Measurements from ENCODE around the gene GPC6. TPM values are rescaled to one million over a fixed set of nuclear protein-coding genes. Genes with fewer than 3 reads are reported as not detected.

Gene GPC6
- polyA plus RNA-seq, 2 of the 4 experiments (the other 2 are of a cell fraction), result 8.0 to 14.4 TPM

GRCh38 chr13:94246495-94246894 lies 1019.9 kb downstream of the GPC6 start:
- no peak for ATAC-seq
- FAIRE-seq, result no peak
- H3K4me3 ChIP-seq, result no peak overlapping the region
- POLR2A ChIA-PET, result no interaction called here
- H3K4me2 ChIP-seq, result no peak overlapping the region
- 0% methylated on average over 1 of the region's 1 CpG for WGBS (ENCODE audit: missing lambda C conversion rate)
- peaks cover 8% of the 10 kb centered on the region; the same call in 1 of the 3 replicates for H3K9me3 ChIP-seq
- H3K4me1 ChIP-seq, result no peaks in the 10 kb centered on the region
- no peak for DNase-seq (ENCODE audit: low read depth in 1 of 2, low spot score in 1 of 2)
- TF ChIP-seq ESRRA (IDR thresholded peaks at IDR 0.05; ENCODE audit: borderline replicate concordance, low read length) (no peak), JUN (IDR thresholded peaks at IDR 0.05) (no peak), NFE2L2 (conservative IDR thresholded peaks at IDR 0.05; ENCODE audit: low read length) (no peak), CEBPB (IDR thresholded peaks at IDR 0.05) (no peak), ATOH8 (CRISPR knock-in tag; IDR thresholded peaks at IDR 0.05; ENCODE audit: low read depth) (no peak)
- CTCF ChIA-PET, result no interaction called here
- H3K27ac ChIP-seq, result no peak overlapping the region

DNA sequence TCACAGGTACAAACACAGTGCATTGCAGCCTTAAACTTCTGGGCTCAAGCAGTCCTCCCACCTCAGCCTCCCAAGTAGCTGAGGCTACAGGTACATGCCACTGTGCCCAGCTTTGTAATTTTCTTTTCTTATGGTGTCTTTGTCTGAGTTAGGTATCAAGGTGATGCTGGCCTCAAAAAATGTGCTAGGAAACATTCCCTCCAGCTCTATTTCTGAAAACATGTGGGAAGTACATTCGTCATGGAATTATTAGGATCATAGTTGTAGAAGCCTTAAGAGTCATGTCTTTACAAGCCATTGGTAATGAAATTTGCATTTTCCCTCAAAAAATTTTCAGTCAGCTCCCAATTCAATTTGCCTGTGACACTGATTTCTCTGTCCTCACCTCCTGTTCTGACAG lies 1021.3 kb downstream of the GPC6 start:
- ChIA-PET POLR2A (no interaction called here), CTCF (no interaction called here)
- no peak overlapping the region for H3K27ac ChIP-seq
- peaks cover 8% of the 10 kb centered on the region; the same call in 1 of the 3 replicates for H3K9me3 ChIP-seq
- 75% methylated on average over 1 of the region's 1 CpG for WGBS (ENCODE audit: missing lambda C conversion rate)
- TF ChIP-seq ZFP36 (IDR thresholded peaks at IDR 0.05; ENCODE audit: borderline replicate concordance, partially characterized antibody) (no peak), CHD4 (IDR thresholded peaks at IDR 0.05; ENCODE audit: borderline replicate concordance) (no peak), KDM1A (IDR thresholded peaks at IDR 0.05; ENCODE audit: low read depth) (no peak), MAZ (IDR thresholded peaks at IDR 0.05; ENCODE audit: borderline replicate concordance, low read depth, low read length) (no peak), ZC3H11A (IDR thresholded peaks at IDR 0.05) (no peak), JUNB (IDR thresholded peaks at IDR 0.05) (no peak), ESRRA (IDR thresholded peaks at IDR 0.05; ENCODE audit: borderline replicate concordance, low read length) (no peak), CBX2 (IDR thresholded peaks at IDR 0.05; ENCODE audit: borderline replicate concordance, low read depth) (no peak), ATOH8 (CRISPR knock-in tag; IDR thresholded peaks at IDR 0.05; ENCODE audit: low read depth) (no peak), NR3C1 (IDR thresholded peaks at IDR 0.05) (no peak), TFCP2L1 (CRISPR knock-in tag; IDR thresholded peaks at IDR 0.05) (no peak)
- TF ChIP-seq, protein P1, sequence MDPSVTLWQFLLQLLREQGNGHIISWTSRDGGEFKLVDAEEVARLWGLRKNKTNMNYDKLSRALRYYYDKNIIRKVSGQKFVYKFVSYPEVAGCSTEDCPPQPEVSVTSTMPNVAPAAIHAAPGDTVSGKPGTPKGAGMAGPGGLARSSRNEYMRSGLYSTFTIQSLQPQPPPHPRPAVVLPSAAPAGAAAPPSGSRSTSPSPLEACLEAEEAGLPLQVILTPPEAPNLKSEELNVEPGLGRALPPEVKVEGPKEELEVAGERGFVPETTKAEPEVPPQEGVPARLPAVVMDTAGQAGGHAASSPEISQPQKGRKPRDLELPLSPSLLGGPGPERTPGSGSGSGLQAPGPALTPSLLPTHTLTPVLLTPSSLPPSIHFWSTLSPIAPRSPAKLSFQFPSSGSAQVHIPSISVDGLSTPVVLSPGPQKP (IDR thresholded peaks at IDR 0.05; ENCODE audit: low read depth, low read length), result no peak
- TF ChIP-seq, protein P2, sequence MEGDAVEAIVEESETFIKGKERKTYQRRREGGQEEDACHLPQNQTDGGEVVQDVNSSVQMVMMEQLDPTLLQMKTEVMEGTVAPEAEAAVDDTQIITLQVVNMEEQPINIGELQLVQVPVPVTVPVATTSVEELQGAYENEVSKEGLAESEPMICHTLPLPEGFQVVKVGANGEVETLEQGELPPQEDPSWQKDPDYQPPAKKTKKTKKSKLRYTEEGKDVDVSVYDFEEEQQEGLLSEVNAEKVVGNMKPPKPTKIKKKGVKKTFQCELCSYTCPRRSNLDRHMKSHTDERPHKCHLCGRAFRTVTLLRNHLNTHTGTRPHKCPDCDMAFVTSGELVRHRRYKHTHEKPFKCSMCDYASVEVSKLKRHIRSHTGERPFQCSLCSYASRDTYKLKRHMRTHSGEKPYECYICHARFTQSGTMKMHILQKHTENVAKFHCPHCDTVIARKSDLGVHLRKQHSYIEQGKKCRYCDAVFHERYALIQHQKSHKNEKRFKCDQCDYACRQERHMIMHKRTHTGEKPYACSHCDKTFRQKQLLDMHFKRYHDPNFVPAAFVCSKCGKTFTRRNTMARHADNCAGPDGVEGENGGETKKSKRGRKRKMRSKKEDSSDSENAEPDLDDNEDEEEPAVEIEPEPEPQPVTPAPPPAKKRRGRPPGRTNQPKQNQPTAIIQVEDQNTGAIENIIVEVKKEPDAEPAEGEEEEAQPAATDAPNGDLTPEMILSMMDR (IDR thresholded peaks at IDR 0.05), result no peak
- H3K4me3 ChIP-seq, result no peak overlapping the region
- FAIRE-seq (no peak), DNase-seq (ENCODE audit: low read depth in 1 of 2, low spot score in 1 of 2) (no peak), ATAC-seq (no peak)
- no peaks in the 10 kb centered on the region for H3K4me1 ChIP-seq
- H3K4me2 ChIP-seq, result no peak overlapping the region

DNA sequence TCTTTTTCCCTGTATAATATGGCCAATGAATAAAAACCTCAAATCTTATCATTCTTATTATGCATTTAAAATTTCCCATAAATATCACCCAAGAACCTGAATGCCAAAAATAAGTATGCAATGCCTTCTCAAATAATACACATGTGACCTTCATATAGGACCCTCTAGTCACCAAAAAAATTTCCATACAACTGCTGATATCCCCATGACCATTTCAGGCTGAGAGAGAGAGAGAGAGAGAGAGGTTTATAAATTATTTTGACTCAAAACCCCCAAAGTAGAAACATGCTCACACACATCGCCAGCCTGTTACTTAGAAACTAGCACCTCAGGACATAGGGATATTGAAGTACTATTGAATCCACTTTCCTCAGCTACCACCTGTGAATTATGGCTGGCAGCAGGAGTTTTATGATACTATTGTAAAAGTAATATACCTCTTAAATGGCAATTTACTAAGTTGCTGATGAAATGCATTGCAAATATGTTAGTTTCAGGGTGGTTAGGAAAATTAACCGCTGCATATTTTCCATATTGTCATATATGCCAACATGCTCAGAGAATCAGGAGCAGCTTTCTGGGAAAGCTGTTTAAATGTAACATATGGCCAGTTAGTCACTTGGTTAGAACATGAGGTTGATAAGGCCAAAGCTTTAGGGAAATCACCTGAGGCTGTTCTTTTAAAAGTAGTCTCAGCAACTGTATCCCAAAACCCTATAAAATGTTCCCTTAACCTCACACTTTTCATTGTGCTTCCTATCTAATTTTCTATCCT lies 1022.0 kb downstream of the GPC6 start:
- peaks cover 8% of the 10 kb centered on the region; the same call in 1 of the 3 replicates for H3K9me3 ChIP-seq
- no peak overlapping the region for H3K4me3 ChIP-seq
- H3K27ac ChIP-seq, result no peak overlapping the region
- no peak for ATAC-seq
- ChIA-PET CTCF (no interaction called here), POLR2A (no interaction called here)
- H3K4me2 ChIP-seq, result no peak overlapping the region
- 65% methylated on average over 2 of the region's 2 CpGs for WGBS (ENCODE audit: missing lambda C conversion rate)
- TF ChIP-seq CEBPB (IDR thresholded peaks at IDR 0.05) (no peak), JUNB (IDR thresholded peaks at IDR 0.05) (no peak), EP300 (IDR thresholded peaks at IDR 0.05) (no peak), FOXS1 (CRISPR knock-in tag; IDR thresholded peaks at IDR 0.05) (no peak), HES2 (IDR thresholded peaks at IDR 0.05) (no peak)
- FAIRE-seq, result no peak
- H3K4me1 ChIP-seq, result no peaks in the 10 kb centered on the region
- DNase-seq (ENCODE audit: low read depth in 1 of 2, low spot score in 1 of 2), result no peak

All from A549 (cell line).